ENCODE measurements around the gene SAMD4B. TPM values are rescaled to one million over a fixed set of nuclear protein-coding genes. Genes with fewer than 3 reads are reported as not detected.
A peak's percentile ranks its signal among the peaks of the same experiment; 100 is the strongest.

The SAMD4B gene
- total RNA-seq, 4 donors from 2014 or later = 55.9 to 87.7 (median 73.2) TPM

DNA sequence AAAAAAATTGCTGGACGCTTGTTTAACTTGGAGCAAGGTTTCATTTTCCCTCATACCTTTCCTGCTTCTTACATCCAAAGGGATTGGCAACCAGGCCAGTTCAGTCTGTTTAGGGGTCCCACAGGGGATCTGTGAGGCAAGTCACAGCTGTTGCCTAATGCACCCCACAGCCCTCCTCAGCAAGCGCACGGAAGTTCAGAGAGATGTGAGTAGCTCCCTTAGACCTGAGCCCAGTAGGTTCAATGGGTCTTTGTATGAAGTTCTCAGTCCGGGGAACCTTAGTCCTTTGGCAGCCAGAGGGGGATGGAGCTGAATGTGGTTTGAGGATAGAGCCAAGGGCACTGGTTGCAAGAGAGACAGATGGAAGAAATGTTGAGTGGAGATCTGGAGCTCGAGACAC lies 13.0 kb downstream of the SAMD4B start:
- DNase-seq (ENCODE audit: low spot score) (no peak), ATAC-seq (ENCODE audit: low FRiP score) (no peak)
- TF ChIP-seq, protein P1, sequence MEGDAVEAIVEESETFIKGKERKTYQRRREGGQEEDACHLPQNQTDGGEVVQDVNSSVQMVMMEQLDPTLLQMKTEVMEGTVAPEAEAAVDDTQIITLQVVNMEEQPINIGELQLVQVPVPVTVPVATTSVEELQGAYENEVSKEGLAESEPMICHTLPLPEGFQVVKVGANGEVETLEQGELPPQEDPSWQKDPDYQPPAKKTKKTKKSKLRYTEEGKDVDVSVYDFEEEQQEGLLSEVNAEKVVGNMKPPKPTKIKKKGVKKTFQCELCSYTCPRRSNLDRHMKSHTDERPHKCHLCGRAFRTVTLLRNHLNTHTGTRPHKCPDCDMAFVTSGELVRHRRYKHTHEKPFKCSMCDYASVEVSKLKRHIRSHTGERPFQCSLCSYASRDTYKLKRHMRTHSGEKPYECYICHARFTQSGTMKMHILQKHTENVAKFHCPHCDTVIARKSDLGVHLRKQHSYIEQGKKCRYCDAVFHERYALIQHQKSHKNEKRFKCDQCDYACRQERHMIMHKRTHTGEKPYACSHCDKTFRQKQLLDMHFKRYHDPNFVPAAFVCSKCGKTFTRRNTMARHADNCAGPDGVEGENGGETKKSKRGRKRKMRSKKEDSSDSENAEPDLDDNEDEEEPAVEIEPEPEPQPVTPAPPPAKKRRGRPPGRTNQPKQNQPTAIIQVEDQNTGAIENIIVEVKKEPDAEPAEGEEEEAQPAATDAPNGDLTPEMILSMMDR (IDR thresholded peaks at IDR 0.05) = no peak

DNA sequence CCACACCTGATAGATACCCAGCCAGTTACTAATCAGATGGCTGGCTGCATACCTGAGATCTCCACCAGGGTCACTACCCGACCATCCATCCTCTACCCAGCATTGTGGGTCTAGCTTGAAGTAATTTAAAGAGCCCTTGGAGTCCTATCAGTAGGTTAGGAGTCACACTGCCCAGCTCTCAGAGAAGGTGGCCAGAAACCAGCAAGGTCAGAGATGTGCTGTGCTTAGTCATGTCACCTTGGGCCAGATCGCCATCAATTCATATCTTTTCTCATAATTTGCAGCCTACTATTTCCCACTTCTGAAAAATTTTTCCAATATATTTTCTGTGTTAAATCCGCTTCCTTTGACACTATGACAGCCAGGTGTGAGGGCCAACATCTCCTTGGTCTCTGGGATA lies 13.9 kb downstream of the SAMD4B start:
- DNase-seq (ENCODE audit: low spot score) (no peak), ATAC-seq (ENCODE audit: low FRiP score) (no peak)
- TF ChIP-seq, protein P1 (IDR thresholded peaks at IDR 0.05) = no peak

DNA sequence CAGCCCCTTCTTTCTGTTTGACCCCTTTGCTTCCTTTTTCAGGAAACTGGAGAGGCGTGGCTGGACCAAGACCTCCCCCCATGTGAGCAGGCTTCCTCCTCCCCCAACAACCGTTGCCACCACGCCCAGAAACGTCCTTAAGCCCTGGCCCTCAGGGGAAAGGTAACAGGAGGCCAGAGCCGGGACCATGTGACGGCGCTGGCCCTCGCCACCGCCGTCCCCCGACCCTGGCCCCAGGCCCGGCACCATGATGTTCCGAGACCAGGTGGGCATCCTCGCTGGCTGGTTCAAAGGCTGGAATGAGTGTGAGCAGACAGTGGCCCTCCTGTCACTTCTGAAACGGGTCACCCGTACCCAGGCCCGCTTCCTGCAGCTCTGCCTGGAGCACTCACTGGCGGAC lies 14.4 kb downstream of the SAMD4B start:
- TF ChIP-seq, protein P1 (IDR thresholded peaks at IDR 0.05) = no peak
- no peak for DNase-seq (ENCODE audit: low spot score)
- ATAC-seq (ENCODE audit: low FRiP score) = no peak

DNA sequence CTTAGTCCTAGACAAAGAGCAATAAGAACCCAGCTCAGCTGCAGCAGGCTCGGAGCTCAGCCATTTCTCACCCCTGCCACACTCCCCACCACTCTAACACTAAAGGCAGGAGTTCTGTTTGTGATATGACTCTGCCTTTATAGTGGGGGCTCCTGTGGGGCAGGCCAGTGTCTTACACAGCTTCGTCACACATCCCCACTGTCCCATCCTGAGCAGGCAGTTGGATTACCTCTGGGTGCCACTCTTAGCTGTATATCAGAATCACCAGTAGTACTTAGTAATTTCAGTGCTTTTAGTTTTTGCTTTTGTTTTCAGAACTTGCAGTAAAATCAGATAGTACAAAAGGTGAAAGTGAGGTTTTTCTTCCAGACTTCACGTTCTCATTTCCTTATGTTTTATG lies 16.8 kb downstream of the SAMD4B start:
- TF ChIP-seq, protein P1 (IDR thresholded peaks at IDR 0.05) = no peak
- no peak for ATAC-seq (ENCODE audit: low FRiP score)
- DNase-seq (ENCODE audit: low spot score) = no peak

DNA sequence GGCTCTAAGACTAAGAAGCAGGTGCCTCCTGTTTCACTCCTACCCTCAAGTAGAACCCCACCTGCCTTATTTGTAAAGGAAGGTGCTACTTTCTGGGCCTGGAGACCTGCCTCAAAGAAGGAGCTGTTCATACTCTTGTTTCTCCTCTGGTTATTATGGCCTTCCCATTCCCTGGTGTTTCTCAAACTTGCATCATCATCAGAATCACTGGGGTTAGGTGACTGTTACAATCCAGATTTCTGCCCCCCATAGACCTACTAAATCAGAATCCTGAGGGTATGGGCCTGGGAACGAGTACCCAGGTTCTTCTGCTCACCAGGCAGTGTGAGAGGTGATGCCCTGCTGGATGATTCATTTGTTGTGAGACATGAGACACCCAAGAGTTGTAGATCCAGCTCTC lies 18.4 kb downstream of the SAMD4B start:
- ATAC-seq (ENCODE audit: low FRiP score) (no peak), DNase-seq (ENCODE audit: low spot score) (no peak)
- TF ChIP-seq, protein P1 (IDR thresholded peaks at IDR 0.05) = no peak

DNA sequence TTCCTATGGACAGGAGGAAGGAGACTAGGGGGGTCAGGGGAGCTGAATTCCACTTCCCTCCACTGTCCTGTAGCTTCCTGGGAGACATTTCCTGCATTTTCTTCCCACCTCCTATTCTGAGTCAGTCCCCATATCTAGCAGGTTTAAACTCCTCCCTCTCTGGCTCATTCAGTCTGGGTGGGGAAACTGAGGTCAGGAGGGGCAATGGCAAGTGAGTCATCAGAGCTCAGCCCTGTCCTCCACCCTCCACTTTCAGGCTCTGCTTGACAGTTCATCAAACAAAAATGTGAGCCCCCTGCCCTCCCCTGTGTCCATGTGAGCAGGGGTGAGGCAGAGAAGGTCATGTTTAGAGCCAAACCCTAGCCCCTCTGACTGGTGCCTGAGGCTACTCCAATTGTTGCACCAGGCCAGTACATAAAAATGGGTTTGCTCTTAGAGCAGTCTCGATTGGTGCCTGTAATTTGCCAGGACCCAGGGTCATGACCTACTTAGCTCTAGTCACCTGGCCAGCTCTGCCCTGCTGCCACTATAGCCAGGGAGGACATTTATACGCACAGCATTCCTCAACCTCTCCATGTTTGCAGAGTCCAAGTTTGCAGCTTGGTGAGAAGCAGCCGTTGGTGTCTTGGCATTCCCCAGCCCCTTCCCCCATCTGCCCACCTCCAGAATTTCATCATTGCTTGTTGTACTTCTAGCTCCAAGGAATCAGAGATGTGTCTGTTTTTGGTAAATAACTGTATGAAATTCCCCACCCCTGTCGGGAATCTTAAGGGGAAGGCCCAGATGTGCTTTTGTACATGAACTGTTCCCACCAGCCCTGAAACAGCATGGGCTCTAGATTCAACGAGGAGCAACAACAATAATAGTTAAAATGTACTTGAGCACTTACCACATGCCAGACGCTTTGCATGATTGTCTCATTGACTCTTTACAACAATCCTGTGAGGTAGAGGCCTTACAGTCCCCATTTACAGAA lies 20.7 kb downstream of the SAMD4B start:
- DNase-seq (ENCODE audit: low spot score) = no peak
- TF ChIP-seq, protein P1 (IDR thresholded peaks at IDR 0.05) = no peak
- ATAC-seq (ENCODE audit: low FRiP score) = peak; percentile 82

Measured in omental fat pad (tissue), 4 donors.